GM21723 (cell line): ENCODE measurements around the gene TMED9.
A peak's percentile ranks its signal among the peaks of the same experiment; 100 is the strongest.
"Not testable (repeated sequence)": the region's sequence is repeated elsewhere in the genome, so short reads cannot be mapped to it uniquely, and the experiment has no call there.

ENCODE experiments used
- ATAC-seq: cut with Tn5 transposase; IDR thresholded peaks from one replicate; pipeline ENCODE4 v1.9.1; 2021; ENCODE audit warnings: mild to moderate bottlenecking, moderate library complexity; ENCODE audit not compliant: unreplicated experiment

TMED9 gene

GRCh38 chr5:177605667-177606066, 13.7 kb downstream of the TMED9 start:
- no peak for ATAC-seq

DNA sequence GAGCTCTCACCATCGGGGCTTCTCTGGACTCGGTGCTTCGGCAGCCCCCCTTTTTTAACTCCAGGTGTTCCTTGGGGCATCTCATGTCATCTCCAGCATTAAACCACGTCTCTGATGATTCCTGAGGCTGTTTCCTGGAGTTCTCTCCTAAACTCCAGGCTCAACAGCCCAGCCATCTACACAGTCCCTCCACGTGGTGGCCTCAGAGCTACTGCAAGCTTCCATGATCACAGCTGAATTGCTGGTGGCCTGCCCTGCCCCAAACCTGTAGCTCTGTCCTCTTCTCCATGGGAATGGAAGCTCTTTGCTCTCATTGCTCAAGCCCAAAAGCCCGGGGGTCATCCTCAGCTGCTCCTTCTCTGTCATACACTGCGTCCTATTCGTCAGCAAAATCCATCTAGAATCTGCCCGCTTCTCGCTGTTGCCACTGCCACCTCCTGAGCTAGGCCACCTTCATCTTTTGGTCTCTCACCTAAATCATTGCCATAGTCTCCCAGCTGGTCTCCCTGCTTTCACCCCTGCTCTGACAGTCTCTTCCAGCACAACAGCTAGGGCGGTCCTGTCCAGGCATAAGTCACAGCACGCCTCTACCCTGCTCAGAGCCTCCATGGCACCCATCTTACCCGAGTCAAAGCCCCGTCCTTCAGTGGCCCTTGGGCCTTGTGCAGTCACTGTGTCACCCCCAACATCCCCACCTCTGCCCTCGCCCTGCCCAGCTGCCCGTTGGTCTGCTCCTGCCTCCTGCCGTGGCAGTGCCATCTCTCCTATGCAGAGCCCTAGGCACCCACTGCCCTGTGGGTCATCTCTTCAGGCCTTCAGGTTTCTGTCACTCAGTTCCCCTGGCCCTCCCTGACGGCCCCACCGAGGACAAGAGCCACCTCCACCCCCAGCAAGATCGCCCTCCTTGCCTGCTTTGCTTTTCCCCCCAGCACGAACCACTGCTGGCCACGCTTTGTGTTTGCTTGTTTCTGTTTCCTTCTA, 14.4 kb downstream of the TMED9 start:
- ATAC-seq: no peak

GRCh38 chr5:177607115-177607451, 15.1 kb downstream of the TMED9 start:
- ATAC-seq: no peak

- ATAC-seq: peak; percentile 60
These were observed 15.6 kb downstream of the TMED9 start for GRCh38 chr5:177607452-177608192.

GRCh38 chr5:177608243-177609075, 16.5 kb downstream of the TMED9 start:
- ATAC-seq: no peak

DNA sequence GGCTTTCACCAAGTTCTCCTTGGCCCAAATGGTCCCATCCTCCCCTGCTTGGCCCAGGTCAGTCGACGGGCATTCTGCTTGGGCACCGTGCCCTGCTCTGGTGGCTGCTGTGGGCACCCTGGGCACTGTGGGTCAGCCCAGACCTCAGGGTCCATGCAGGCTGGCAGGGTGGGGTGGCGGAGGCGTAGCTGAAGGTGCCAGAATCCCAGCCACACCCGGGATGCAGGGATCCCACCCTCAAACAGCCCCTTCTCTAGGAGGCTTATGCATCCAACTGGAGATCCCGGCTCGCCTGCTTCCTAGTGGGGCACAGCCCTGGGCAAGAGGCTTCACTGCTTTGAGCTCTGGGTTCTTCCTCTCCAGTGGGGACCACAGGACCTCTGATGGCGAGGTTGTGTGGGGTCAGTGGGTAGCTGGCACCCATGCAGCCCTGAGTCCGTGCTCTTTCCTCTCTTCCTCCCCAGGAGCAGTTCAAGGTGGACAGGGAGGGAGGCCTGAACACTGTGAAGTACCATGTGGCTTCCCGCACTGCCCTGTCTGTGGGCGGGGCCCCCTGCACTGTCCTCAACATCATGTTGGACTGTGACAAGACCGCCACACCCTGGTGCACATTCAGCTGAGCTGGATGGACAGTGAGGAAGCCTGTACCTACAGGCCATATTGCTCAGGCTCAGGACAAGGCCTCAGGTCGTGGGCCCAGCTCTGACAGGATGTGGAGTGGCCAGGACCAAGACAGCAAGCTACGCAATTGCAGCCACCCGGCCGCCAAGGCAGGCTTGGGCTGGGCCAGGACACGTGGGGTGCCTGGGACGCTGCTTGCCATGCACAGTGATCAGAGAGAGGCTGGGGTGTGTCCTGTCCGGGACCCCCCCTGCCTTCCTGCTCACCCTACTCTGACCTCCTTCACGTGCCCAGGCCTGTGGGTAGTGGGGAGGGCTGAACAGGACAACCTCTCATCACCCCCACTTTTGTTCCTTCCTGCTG, 17.4 kb downstream of the TMED9 start:
- ATAC-seq: no peak

DNA sequence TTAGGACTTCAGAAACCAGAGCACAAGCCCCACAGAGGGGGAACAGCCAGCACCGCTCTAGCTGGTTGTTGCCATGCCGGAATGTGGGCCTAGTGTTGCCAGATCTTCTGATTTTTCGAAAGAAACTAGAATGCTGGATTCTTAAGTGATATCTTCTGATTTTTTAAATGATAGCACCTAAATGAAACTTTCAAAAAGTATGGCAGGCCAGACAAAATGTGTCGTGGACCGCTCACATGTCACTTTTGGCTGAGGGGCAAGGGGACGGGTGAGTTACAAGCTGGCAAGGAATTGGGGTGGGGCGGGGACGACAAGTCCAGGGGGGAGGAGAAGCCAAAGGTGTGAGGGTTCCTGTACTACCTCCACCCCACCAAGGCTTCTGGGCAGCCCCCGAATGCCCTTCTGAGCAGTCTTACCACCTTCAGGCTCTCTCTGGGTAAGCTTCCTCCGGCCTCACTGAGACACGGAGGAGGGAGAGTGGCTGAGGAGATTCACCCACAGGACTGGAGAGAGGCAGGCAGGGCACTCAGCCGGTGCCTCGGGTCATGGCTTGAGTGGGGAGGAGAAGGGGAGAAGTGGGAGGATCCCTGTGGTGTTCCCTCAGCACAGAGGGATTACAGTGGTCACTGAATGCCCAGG, 18.2 kb downstream of the TMED9 start:
- no peak for ATAC-seq

DNA sequence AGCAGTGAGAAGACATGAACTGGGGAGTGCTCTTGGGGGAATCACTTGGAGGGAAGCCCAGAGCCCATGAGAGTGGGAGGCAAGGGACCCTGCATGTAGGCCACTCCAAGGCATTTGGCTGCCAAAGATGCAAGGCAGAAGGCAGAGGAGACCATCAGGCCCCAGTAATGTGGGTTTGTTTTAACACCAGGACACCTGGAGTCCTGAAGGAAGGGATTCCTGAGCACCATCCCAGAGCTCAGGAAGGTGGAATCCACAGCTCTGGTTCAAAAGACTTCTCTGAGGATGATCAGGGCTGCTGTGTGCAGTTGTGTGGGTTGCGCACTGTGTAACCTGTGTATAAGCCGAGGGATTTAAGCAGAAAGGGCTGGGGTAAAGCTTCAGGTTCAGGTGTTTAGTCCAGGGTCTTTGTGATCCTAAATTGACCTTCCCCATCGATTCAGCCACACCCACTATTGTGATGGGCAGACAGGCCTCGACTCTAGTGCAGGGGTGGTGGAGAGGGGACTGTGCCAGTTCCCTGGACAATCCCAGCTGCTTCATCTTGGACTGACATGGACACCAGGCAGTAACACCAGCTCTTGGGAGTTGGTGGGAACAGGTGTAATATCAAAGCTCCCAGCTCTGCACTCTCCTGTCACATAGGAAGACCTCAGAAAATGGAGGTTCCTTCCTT, 18.9 kb downstream of the TMED9 start:
- no peak for ATAC-seq

DNA sequence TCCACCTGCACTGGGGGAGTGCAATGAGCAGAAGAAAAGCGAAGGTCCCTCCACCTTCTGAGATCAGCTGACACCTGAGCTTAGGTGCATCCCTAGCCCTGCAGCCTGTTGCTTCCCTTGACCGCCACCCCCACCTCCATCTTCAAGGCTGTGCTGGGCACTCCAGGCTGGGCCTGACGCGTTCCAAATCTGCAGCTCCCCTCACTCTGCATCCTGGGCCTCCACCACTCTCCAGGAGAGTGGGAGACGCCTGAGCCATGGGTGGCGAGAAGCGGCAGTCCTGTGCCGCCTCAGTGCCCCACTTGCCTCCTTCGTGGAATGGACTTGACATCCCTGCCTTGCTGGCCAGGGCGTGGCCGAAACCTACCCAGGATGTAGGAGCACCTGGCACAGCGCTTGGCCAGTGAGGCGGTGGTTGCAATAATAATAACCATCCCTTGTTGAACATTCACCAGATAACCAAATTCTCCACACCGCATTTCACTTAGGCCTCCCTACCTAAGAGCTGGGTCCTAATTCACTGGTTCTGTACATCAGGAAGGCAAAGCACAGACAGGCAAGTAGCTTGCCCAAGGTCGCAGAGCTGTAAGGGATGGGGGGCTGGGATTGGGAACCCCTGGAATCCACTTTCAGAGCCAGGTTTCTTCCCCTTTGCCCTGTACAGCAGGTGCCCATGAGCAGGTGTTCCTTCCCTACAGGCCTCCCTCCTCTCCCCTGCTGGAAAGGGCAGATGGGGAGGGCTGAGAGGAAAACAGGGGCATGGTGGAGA, 19.6 kb downstream of the TMED9 start:
- no peak for ATAC-seq

- ATAC-seq: no peak
These were observed 20.2 kb downstream of the TMED9 start for GRCh38 chr5:177612215-177612673.

DNA sequence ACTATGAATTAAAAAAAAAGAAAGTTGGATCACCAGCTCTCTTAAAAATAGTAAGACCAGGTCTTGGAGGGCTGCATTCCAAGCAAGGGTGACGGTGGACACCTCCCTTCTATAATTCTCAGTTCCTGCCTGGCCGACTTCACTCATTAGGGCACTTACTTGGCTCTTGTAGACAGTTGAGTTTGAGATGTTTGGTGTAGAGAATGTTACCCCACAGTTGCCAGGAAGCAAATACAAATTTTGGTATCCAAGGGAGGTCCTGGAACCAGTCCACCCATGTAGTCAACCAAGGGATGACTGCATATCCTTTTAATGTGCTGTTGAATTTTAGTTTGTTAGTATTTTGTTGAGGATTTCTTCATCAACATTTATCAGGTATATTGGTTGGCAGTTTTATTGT, 28.6 kb downstream of the TMED9 start:
- ATAC-seq: no peak

DNA sequence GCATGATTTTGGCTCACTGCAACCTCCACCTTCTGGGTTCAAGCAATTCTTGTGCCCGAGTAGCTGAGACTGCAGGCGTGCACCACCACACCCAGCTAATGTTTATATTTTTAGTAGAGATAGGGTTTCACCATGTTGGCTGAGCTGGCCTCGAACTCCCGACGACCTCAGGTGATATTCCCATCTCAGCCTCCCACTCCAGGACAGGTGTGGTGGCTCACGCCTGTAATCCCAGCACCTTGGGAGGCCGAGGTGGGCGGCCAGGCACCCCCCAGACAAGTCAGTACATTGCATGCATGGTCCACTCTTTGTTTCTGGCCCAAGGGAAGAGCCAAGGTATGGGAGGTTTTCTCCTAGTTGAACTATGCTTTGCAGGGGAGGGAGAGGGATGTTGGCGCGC, 32.2 kb downstream of the TMED9 start:
- ATAC-seq: not testable (repeated sequence)

DNA sequence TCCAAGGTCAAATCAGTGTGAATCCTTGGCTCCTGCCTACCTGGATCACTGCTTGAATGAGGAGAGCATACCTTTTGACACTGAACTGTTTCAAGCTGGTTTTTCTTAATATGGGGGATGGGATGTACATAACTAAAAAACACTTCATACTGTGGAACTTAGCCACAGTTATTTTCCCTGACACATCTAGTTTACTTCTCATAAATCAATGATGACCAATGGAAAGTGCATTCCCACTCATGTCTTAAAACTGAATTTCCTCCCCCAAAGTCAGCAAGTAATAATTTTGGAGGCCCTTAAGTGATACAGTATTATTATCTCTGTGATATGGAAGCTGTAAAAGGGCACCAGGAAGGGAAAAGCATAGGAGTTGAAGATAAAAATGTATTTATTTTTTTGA, 38.2 kb downstream of the TMED9 start:
- not testable (repeated sequence) for ATAC-seq

- not testable (repeated sequence) for ATAC-seq
These were observed 42.9 kb downstream of the TMED9 start for GRCh38 chr5:177634912-177635311.

GRCh38 chr5:177645462-177645861, 53.5 kb downstream of the TMED9 start:
- not testable (repeated sequence) for ATAC-seq
